Measurements from ENCODE around the gene UBIAD1.
"Not testable (repeated sequence)": the region's sequence is repeated elsewhere in the genome, so short reads cannot be mapped to it uniquely, and the experiment has no call there.

UBIAD1 gene

GRCh38 chr1:11279630-11280029 lies 6.6 kb downstream of the UBIAD1 start:
- DNase-seq (ENCODE audit: low read depth): no peak

- DNase-seq (ENCODE audit: low read depth): no peak
Measured at GRCh38 chr1:11280719-11281376, 7.8 kb downstream of the UBIAD1 start.

GRCh38 chr1:11281518-11282331 lies 8.7 kb downstream of the UBIAD1 start:
- peak; percentile 96 for DNase-seq (ENCODE audit: low read depth)

- no peak for DNase-seq (ENCODE audit: low read depth)
Measured at GRCh38 chr1:11283151-11283550, 10.2 kb downstream of the UBIAD1 start.

GRCh38 chr1:11284784-11285183 lies 11.8 kb downstream of the UBIAD1 start:
- DNase-seq (ENCODE audit: low read depth): no peak

- peak; percentile 23 for DNase-seq (ENCODE audit: low read depth)
Measured at GRCh38 chr1:11285883-11286734, 13.1 kb downstream of the UBIAD1 start.

- DNase-seq (ENCODE audit: low read depth): peak; percentile 56
Measured at GRCh38 chr1:11286735-11287410, 13.9 kb downstream of the UBIAD1 start.

- DNase-seq (ENCODE audit: low read depth): no peak
Measured at GRCh38 chr1:11289064-11289463, 16.1 kb downstream of the UBIAD1 start.

GRCh38 chr1:11291049-11291448 lies 18.1 kb downstream of the UBIAD1 start:
- no peak for DNase-seq (ENCODE audit: low read depth)

- DNase-seq (ENCODE audit: low read depth): no peak
Measured at GRCh38 chr1:11293856-11294255, 20.9 kb downstream of the UBIAD1 start.

GRCh38 chr1:11294951-11295350 lies 22.0 kb downstream of the UBIAD1 start:
- DNase-seq (ENCODE audit: low read depth): no peak

- no peak for DNase-seq (ENCODE audit: low read depth)
Measured at GRCh38 chr1:11295905-11296304, 22.9 kb downstream of the UBIAD1 start.

GRCh38 chr1:11297774-11298173 lies 24.8 kb downstream of the UBIAD1 start:
- not testable (repeated sequence) for DNase-seq (ENCODE audit: low read depth)

GRCh38 chr1:11298390-11299224 lies 25.6 kb downstream of the UBIAD1 start:
- no peak for DNase-seq (ENCODE audit: low read depth)

- no peak for DNase-seq (ENCODE audit: low read depth)
Measured at GRCh38 chr1:11299225-11299574, 26.2 kb downstream of the UBIAD1 start.

- DNase-seq (ENCODE audit: low read depth): no peak
Measured at GRCh38 chr1:11301601-11302000, 28.6 kb downstream of the UBIAD1 start.

GRCh38 chr1:11302366-11302765 lies 29.4 kb downstream of the UBIAD1 start:
- DNase-seq (ENCODE audit: low read depth): no peak

- DNase-seq (ENCODE audit: low read depth): not testable (repeated sequence)
Measured at GRCh38 chr1:11305516-11305915, 32.5 kb downstream of the UBIAD1 start.

- peak; percentile 32 for DNase-seq (ENCODE audit: low read depth)
Measured at GRCh38 chr1:11307852-11308251, 34.9 kb downstream of the UBIAD1 start.

GRCh38 chr1:11308699-11309224 lies 35.8 kb downstream of the UBIAD1 start:
- no peak for DNase-seq (ENCODE audit: low read depth)

- no peak for DNase-seq (ENCODE audit: low read depth)
Measured at GRCh38 chr1:11309385-11309784, 36.4 kb downstream of the UBIAD1 start.

Data from iris pigment epithelial cell (primary cell).